Parathyroid adenoma (tissue), 2 donors: ENCODE results near the gene PCDH10.

ENCODE experiments used
- H2AFZ ChIP-seq: fragments of 300-600 bp; sonication (generic); one replicate; pipeline ENCODE4 v1.7.0; 2017; ENCODE audit warnings: antibody characterized with exemption, mild to moderate bottlenecking
- H3K27ac ChIP-seq: fragments of 300-600 bp; sonication (generic); one replicate; pipeline ENCODE4 v1.7.0; 2017
- H3K27me3 ChIP-seq: fragments of 300-600 bp; sonication (generic); one replicate; pipeline ENCODE4 v1.7.0; 2017; ENCODE audit warnings: low read length; ENCODE audit not compliant: control insufficient read depth, insufficient read depth
- H3K36me3 ChIP-seq: fragments of 300-600 bp; sonication (generic); one replicate; pipeline ENCODE4 v1.7.0; 2017; ENCODE audit warnings: low read length; ENCODE audit not compliant: control insufficient read depth, insufficient read depth
- H3K4me1 ChIP-seq: fragments of 300-600 bp; sonication (generic); one replicate; pipeline ENCODE4 v1.7.0; 2017; ENCODE audit warnings: control low read depth
- H3K4me2 ChIP-seq: fragments of 300-600 bp; sonication (generic); one replicate; pipeline ENCODE4 v1.7.0; 2017; ENCODE audit warnings: low read length
- H3K4me3 ChIP-seq: fragments of 300-600 bp; sonication (generic); one replicate; pipeline ENCODE4 v1.7.0; 2017; ENCODE audit warnings: low read depth, low read length
- H3K79me2 ChIP-seq: fragments of 300-600 bp; sonication (generic); one replicate; pipeline ENCODE4 v1.7.0; 2017; ENCODE audit warnings: control low read depth
- H3K9ac ChIP-seq: fragments of 300-600 bp; sonication (generic); one replicate; pipeline ENCODE4 v1.7.0; 2017; ENCODE audit warnings: mild to moderate bottlenecking
- H3K9me3 ChIP-seq: fragments of 300-600 bp; sonication (generic); one replicate; pipeline ENCODE4 v1.7.0; 2017; ENCODE audit warnings: low read length; ENCODE audit not compliant: control insufficient read depth
- CTCF ChIP-seq: fragments of 300-600 bp; sonication (generic); IDR thresholded peaks from one replicate; pipeline ENCODE4 v1.7.0; 2017; ENCODE audit warnings: antibody characterized with exemption, mild to moderate bottlenecking
- donor health status: primary hyperparathyroidism.

PCDH10 gene

DNA sequence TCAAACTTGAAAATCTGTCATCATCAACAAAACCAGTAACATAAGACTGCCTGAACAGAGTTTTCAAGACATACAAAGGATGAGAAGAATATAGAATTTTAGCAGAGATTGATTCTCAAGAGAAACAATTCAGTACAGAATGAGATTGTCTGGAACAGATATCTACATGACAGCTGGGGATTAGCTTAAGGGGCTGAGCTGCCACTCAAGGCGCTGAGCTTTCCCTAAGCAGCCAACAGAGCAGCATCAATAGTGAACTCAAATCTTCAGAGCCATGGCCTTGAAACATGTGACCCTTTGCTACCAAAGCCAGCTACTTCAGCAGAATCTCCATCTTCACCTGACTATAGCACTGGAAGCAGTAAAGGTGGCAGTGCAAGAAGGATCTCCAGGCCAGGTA, 24.3 kb upstream of the PCDH10 start:
- TF ChIP-seq CTCF: no peak
- Histone ChIP-seq H3K27ac (no peak overlapping the region), H3K4me2 (no peak overlapping the region), H3K36me3 (no peaks in the 10 kb centered on the region), H3K4me1 (no peaks in the 10 kb centered on the region), H3K27me3 (no peaks in the 10 kb centered on the region), H3K79me2 (no peaks in the 10 kb centered on the region), H2AFZ (no peak overlapping the region), H3K4me3 (no peak overlapping the region), H3K9me3 (no peaks in the 10 kb centered on the region), H3K9ac (no peak overlapping the region)

DNA sequence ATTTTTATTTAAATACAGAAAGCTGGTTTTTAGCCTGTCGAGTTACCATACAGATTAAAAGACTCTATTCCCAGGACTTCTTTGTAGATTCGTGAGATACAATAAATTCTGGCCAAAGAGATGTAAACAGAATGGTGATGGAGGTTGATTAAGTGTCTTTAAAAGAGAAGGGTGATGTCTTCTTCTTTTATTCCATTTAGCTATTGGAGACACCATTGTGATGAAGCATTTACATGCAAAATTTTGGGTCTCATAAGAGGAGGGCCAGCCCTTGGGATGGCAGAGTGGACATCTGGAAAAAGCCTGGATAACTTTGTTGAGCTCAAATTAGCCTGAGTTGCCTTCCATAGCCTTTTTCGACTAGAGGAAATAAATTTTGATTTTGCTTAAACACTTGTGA, 21.6 kb upstream of the PCDH10 start:
- H3K4me2 ChIP-seq: no peak overlapping the region
- no peaks in the 10 kb centered on the region for H3K27me3 ChIP-seq
- no peak overlapping the region for H2AFZ ChIP-seq
- H3K36me3 ChIP-seq: no peaks in the 10 kb centered on the region
- H3K9me3 ChIP-seq: no peaks in the 10 kb centered on the region
- no peaks in the 10 kb centered on the region for H3K4me1 ChIP-seq
- H3K4me3 ChIP-seq: no peak overlapping the region
- no peak overlapping the region for H3K27ac ChIP-seq
- TF ChIP-seq CTCF: no peak
- H3K9ac ChIP-seq: no peak overlapping the region
- H3K79me2 ChIP-seq: no peaks in the 10 kb centered on the region

- H3K4me1 ChIP-seq: no peaks in the 10 kb centered on the region
- no peak overlapping the region for H3K4me3 ChIP-seq
- H3K36me3 ChIP-seq: no peaks in the 10 kb centered on the region
- no peak overlapping the region for H3K9ac ChIP-seq
- no peak overlapping the region for H2AFZ ChIP-seq
- H3K9me3 ChIP-seq: no peaks in the 10 kb centered on the region
- no peaks in the 10 kb centered on the region for H3K27me3 ChIP-seq
- no peaks in the 10 kb centered on the region for H3K79me2 ChIP-seq
- no peak overlapping the region for H3K4me2 ChIP-seq
- TF ChIP-seq CTCF: no peak
- H3K27ac ChIP-seq: no peak overlapping the region
These were observed 19.9 kb upstream of the PCDH10 start for GRCh38 chr4:133129237-133129636.

- Histone ChIP-seq H3K9ac (no peak overlapping the region), H3K36me3 (no peaks in the 10 kb centered on the region), H3K9me3 (no peaks in the 10 kb centered on the region), H3K79me2 (no peaks in the 10 kb centered on the region), H3K27me3 (no peaks in the 10 kb centered on the region), H3K4me2 (no peak overlapping the region), H3K27ac (no peak overlapping the region), H2AFZ (no peak overlapping the region), H3K4me1 (no peaks in the 10 kb centered on the region), H3K4me3 (no peak overlapping the region)
- TF ChIP-seq CTCF: no peak
These were observed 18.9 kb upstream of the PCDH10 start for GRCh38 chr4:133130171-133130570.

DNA sequence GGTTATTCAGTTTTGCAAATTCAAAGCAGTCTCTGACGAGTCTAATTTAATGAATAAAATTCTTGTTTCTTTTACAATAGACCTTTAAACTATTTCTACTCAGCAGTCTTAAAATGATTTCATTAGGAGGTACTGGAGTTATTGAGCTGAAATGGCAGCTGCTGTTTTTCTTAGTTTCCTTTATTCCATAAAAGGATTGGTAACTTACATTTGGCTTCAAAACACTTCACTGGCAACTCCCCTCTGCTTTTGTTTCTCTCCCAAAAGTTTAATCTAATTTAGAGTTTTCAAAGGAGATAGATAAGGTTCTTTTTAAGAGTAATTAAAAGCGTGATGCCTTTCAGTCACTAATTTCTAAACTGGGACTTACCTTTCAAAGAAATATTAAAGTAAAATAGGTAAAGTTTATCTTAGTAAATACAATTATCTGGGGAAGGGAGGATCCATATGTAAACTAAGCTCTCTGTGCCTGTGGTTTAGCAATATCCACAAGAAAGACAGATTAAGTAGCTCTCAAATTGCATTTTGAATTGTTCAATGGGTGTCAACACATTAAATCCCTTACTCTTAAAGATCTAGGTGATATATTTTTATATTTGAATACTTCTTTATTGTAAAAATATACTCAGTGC, 17.1 kb upstream of the PCDH10 start:
- no peak for TF ChIP-seq CTCF
- Histone ChIP-seq H3K4me1 (no peaks in the 10 kb centered on the region), H3K36me3 (no peaks in the 10 kb centered on the region), H3K79me2 (no peaks in the 10 kb centered on the region), H3K4me2 (no peak overlapping the region), H3K9me3 (no peaks in the 10 kb centered on the region), H3K27ac (no peak overlapping the region), H3K9ac (no peak overlapping the region), H3K27me3 (no peaks in the 10 kb centered on the region), H3K4me3 (no peak overlapping the region), H2AFZ (no peak overlapping the region)
